Measurements from ENCODE around the gene COL5A1.

Gene COL5A1

GRCh38 chr9:134629061-134629585, 12.5 kb upstream of the COL5A1 start:
- no peak for TF ChIP-seq OSR1 (CRISPR knock-in tag; IDR thresholded peaks at IDR 0.05)
- TF ChIP-seq PPARA (CRISPR knock-in tag; IDR thresholded peaks at IDR 0.05; ENCODE audit: borderline replicate concordance): no peak
- no peak for TF ChIP-seq ZC3H10 (CRISPR knock-in tag; IDR thresholded peaks at IDR 0.05)
- no peak for TF ChIP-seq CSDC2 (CRISPR knock-in tag; IDR thresholded peaks at IDR 0.05)
- no peak for TF ChIP-seq TSHZ2 (CRISPR knock-in tag; IDR thresholded peaks at IDR 0.05)
- no peak for TF ChIP-seq ZNF8 (CRISPR knock-in tag; IDR thresholded peaks at IDR 0.05)
- TF ChIP-seq CREB5 (CRISPR knock-in tag; IDR thresholded peaks at IDR 0.05; ENCODE audit: low read depth): no peak
- TF ChIP-seq BACH2 (CRISPR knock-in tag; IDR thresholded peaks at IDR 0.05; ENCODE audit: borderline replicate concordance): no peak
- TF ChIP-seq ESRRG (CRISPR knock-in tag; IDR thresholded peaks at IDR 0.05): no peak
- no peak for TF ChIP-seq ZFP30 (CRISPR knock-in tag; IDR thresholded peaks at IDR 0.05)
- ATAC-seq: no peak

GRCh38 chr9:134629586-134630392, 11.8 kb upstream of the COL5A1 start:
- no peak for TF ChIP-seq PPARA (CRISPR knock-in tag; IDR thresholded peaks at IDR 0.05; ENCODE audit: borderline replicate concordance)
- no peak for TF ChIP-seq ISL1 (CRISPR knock-in tag; IDR thresholded peaks at IDR 0.05)
- no peak for TF ChIP-seq CSRNP3 (CRISPR knock-in tag; IDR thresholded peaks at IDR 0.05)
- no peak for TF ChIP-seq ESRRG (CRISPR knock-in tag; IDR thresholded peaks at IDR 0.05)
- TF ChIP-seq OSR1 (CRISPR knock-in tag; IDR thresholded peaks at IDR 0.05): no peak
- TF ChIP-seq TSHZ2 (CRISPR knock-in tag; IDR thresholded peaks at IDR 0.05): no peak
- TF ChIP-seq GLIS3 (CRISPR knock-in tag; IDR thresholded peaks at IDR 0.05): no peak
- no peak for TF ChIP-seq PATZ1 (CRISPR knock-in tag; IDR thresholded peaks at IDR 0.05; ENCODE audit: borderline replicate concordance)
- no peak for TF ChIP-seq TCF4 (CRISPR knock-in tag; IDR thresholded peaks at IDR 0.05; ENCODE audit: borderline replicate concordance)
- no peak for TF ChIP-seq ZC3H10 (CRISPR knock-in tag; IDR thresholded peaks at IDR 0.05)
- no peak for TF ChIP-seq CSDC2 (CRISPR knock-in tag; IDR thresholded peaks at IDR 0.05)
- no peak for TF ChIP-seq CREB5 (CRISPR knock-in tag; IDR thresholded peaks at IDR 0.05; ENCODE audit: low read depth)
- TF ChIP-seq POU6F1 (CRISPR knock-in tag; IDR thresholded peaks at IDR 0.05; ENCODE audit: borderline replicate concordance, low read depth): no peak
- TF ChIP-seq ZNF70 (CRISPR knock-in tag; IDR thresholded peaks at IDR 0.05): no peak
- no peak for TF ChIP-seq SNAI2 (CRISPR knock-in tag; IDR thresholded peaks at IDR 0.05)
- no peak for TF ChIP-seq ZFP30 (CRISPR knock-in tag; IDR thresholded peaks at IDR 0.05)
- no peak for TF ChIP-seq RARB (CRISPR knock-in tag; IDR thresholded peaks at IDR 0.05)
- no peak for ATAC-seq

All from SK-N-SH treated with all-trans-retinoic acid at 6 μM for 48 hours (cell line).